ENCODE data around the gene HACD4.

Gene HACD4

GRCh38 chr9:21031091-21031807 lies at the start of gene HACD4:
HACD4 (minus strand) TSS chr9:21031640; CDS start chr9:21031590, 50 bp downstream.
- Mint-ChIP-seq H3K36me3 (no peaks in the 10 kb centered on the region), H3K4me3 (peak within 1 kb of the TSS; percentile 51), H3K4me1 (peaks cover 7% of the 10 kb centered on the region), H3K27ac (no peak within 1 kb of the TSS), H3K9me3 (no peaks in the 10 kb centered on the region), H3K27me3 (no peaks in the 10 kb centered on the region)
- peak; percentile 86 for ATAC-seq

- Mint-ChIP-seq H3K27ac (no peak overlapping the region), H3K4me1 (no peaks in the 10 kb centered on the region), H3K36me3 (peaks cover 5% of the 10 kb centered on the region), H3K4me3 (no peak overlapping the region), H3K27me3 (peaks cover 24% of the 10 kb centered on the region), H3K9me3 (no peaks in the 10 kb centered on the region)
- ATAC-seq: no peak
These were observed 49.4 kb upstream of the HACD4 start for GRCh38 chr9:21080793-21081192.

- no peak overlapping the region for H3K4me3 Mint-ChIP-seq
- no peaks in the 10 kb centered on the region for H3K9me3 Mint-ChIP-seq
- peaks cover 24% of the 10 kb centered on the region for H3K27me3 Mint-ChIP-seq
- no peak for ATAC-seq
- no peaks in the 10 kb centered on the region for H3K4me1 Mint-ChIP-seq
- H3K36me3 Mint-ChIP-seq: peaks cover 5% of the 10 kb centered on the region
- no peak overlapping the region for H3K27ac Mint-ChIP-seq
These were observed 47.3 kb upstream of the HACD4 start for GRCh38 chr9:21078702-21079101.

- Mint-ChIP-seq H3K27ac (no peak within 1 kb of the TSS), H3K36me3 (peaks cover 5% of the 10 kb centered on the region), H3K4me3 (no peak within 1 kb of the TSS), H3K4me1 (no peaks in the 10 kb centered on the region), H3K27me3 (peaks cover 17% of the 10 kb centered on the region), H3K9me3 (no peaks in the 10 kb centered on the region)
- no peak for ATAC-seq
These were observed 46.3 kb upstream of the HACD4 start, which contains the start of gene IFNB1 for GRCh38 chr9:21077781-21078180. IFNB1 (minus strand) TSS chr9:21077942; CDS start chr9:21077869, 73 bp downstream.

- no peak for ATAC-seq
- H3K4me3 Mint-ChIP-seq: no peak overlapping the region
These were observed 44.0 kb upstream of the HACD4 start for GRCh38 chr9:21075484-21075883.

GRCh38 chr9:21070906-21071305 lies 39.5 kb upstream of the HACD4 start:
- no peak for ATAC-seq
- H3K4me1 Mint-ChIP-seq: no peaks in the 10 kb centered on the region
- no peak overlapping the region for H3K27ac Mint-ChIP-seq
- no peaks in the 10 kb centered on the region for H3K27me3 Mint-ChIP-seq
- H3K4me3 Mint-ChIP-seq: no peak overlapping the region
- no peaks in the 10 kb centered on the region for H3K9me3 Mint-ChIP-seq
- H3K36me3 Mint-ChIP-seq: no peaks in the 10 kb centered on the region

More at GRCh38 chr9:21075484-21075883, 44.0 kb upstream of the HACD4 start:
- H3K4me1 Mint-ChIP-seq: no peaks in the 10 kb centered on the region
- peaks cover 5% of the 10 kb centered on the region for H3K36me3 Mint-ChIP-seq
- no peak overlapping the region for H3K27ac Mint-ChIP-seq
- peaks cover 15% of the 10 kb centered on the region for H3K27me3 Mint-ChIP-seq
- no peaks in the 10 kb centered on the region for H3K9me3 Mint-ChIP-seq

GRCh38 chr9:21070171-21070571 lies 38.7 kb upstream of the HACD4 start:
- no peak overlapping the region for H3K27ac Mint-ChIP-seq
- no peaks in the 10 kb centered on the region for H3K9me3 Mint-ChIP-seq
- no peak for ATAC-seq
- no peak overlapping the region for H3K4me3 Mint-ChIP-seq
- H3K36me3 Mint-ChIP-seq: no peaks in the 10 kb centered on the region
- no peaks in the 10 kb centered on the region for H3K4me1 Mint-ChIP-seq
- H3K27me3 Mint-ChIP-seq: no peaks in the 10 kb centered on the region

- Mint-ChIP-seq H3K27ac (no peak overlapping the region), H3K9me3 (peaks cover 3% of the 10 kb centered on the region), H3K4me3 (no peak overlapping the region), H3K27me3 (no peaks in the 10 kb centered on the region), H3K36me3 (no peaks in the 10 kb centered on the region), H3K4me1 (no peaks in the 10 kb centered on the region)
- ATAC-seq: no peak
These were observed 29.6 kb upstream of the HACD4 start for GRCh38 chr9:21060919-21061561.

GRCh38 chr9:21056931-21057330 lies 25.5 kb upstream of the HACD4 start:
- Mint-ChIP-seq H3K4me3 (no peak overlapping the region), H3K27me3 (no peaks in the 10 kb centered on the region), H3K36me3 (no peaks in the 10 kb centered on the region), H3K27ac (no peak overlapping the region), H3K9me3 (peaks cover 3% of the 10 kb centered on the region), H3K4me1 (no peaks in the 10 kb centered on the region)
- ATAC-seq: no peak

GRCh38 chr9:21053851-21054250 lies 22.4 kb upstream of the HACD4 start:
- H3K4me1 Mint-ChIP-seq: no peaks in the 10 kb centered on the region
- ATAC-seq: no peak

GRCh38 chr9:21047281-21047691 lies 15.8 kb upstream of the HACD4 start:
- Mint-ChIP-seq H3K9me3 (no peaks in the 10 kb centered on the region), H3K27me3 (no peaks in the 10 kb centered on the region), H3K36me3 (no peaks in the 10 kb centered on the region), H3K27ac (no peak overlapping the region), H3K4me1 (no peaks in the 10 kb centered on the region), H3K4me3 (no peak overlapping the region)
- no peak for ATAC-seq

More at GRCh38 chr9:21053851-21054250, 22.4 kb upstream of the HACD4 start:
- no peak overlapping the region for H3K27ac Mint-ChIP-seq
- H3K9me3 Mint-ChIP-seq: peaks cover 3% of the 10 kb centered on the region
- no peak overlapping the region for H3K4me3 Mint-ChIP-seq
- no peaks in the 10 kb centered on the region for H3K27me3 Mint-ChIP-seq
- H3K36me3 Mint-ChIP-seq: no peaks in the 10 kb centered on the region

GRCh38 chr9:21043841-21044240 lies 12.4 kb upstream of the HACD4 start:
- H3K27me3 Mint-ChIP-seq: no peaks in the 10 kb centered on the region
- no peaks in the 10 kb centered on the region for H3K36me3 Mint-ChIP-seq
- H3K4me3 Mint-ChIP-seq: no peak overlapping the region
- no peaks in the 10 kb centered on the region for H3K9me3 Mint-ChIP-seq
- no peak for ATAC-seq
- no peaks in the 10 kb centered on the region for H3K4me1 Mint-ChIP-seq
- no peak overlapping the region for H3K27ac Mint-ChIP-seq

- no peaks in the 10 kb centered on the region for H3K9me3 Mint-ChIP-seq
These were observed 11.0 kb upstream of the HACD4 start for GRCh38 chr9:21042466-21042865.

GRCh38 chr9:21039302-21039701 lies 7.9 kb upstream of the HACD4 start:
- no peaks in the 10 kb centered on the region for H3K4me1 Mint-ChIP-seq
- no peak overlapping the region for H3K4me3 Mint-ChIP-seq
- H3K36me3 Mint-ChIP-seq: no peaks in the 10 kb centered on the region
- no peak overlapping the region for H3K27ac Mint-ChIP-seq
- H3K27me3 Mint-ChIP-seq: no peaks in the 10 kb centered on the region
- ATAC-seq: no peak
- no peaks in the 10 kb centered on the region for H3K9me3 Mint-ChIP-seq

More at GRCh38 chr9:21042466-21042865, 11.0 kb upstream of the HACD4 start:
- Mint-ChIP-seq H3K36me3 (no peaks in the 10 kb centered on the region), H3K4me1 (no peaks in the 10 kb centered on the region), H3K27ac (no peak overlapping the region), H3K4me3 (no peak overlapping the region), H3K27me3 (no peaks in the 10 kb centered on the region)
- ATAC-seq: no peak

- H3K36me3 Mint-ChIP-seq: no peaks in the 10 kb centered on the region
These were observed 5.8 kb upstream of the HACD4 start for GRCh38 chr9:21037278-21037677.

GRCh38 chr9:21031808-21032183 lies 356 bp upstream of the HACD4 start:
- ATAC-seq: no peak
- Mint-ChIP-seq H3K9me3 (no peaks in the 10 kb centered on the region), H3K4me1 (peaks cover 7% of the 10 kb centered on the region), H3K36me3 (no peaks in the 10 kb centered on the region), H3K27ac (no peak overlapping the region), H3K4me3 (no peak overlapping the region), H3K27me3 (no peaks in the 10 kb centered on the region)

More at GRCh38 chr9:21037278-21037677, 5.8 kb upstream of the HACD4 start:
- no peaks in the 10 kb centered on the region for H3K9me3 Mint-ChIP-seq
- no peak for ATAC-seq
- H3K4me1 Mint-ChIP-seq: peaks cover 6% of the 10 kb centered on the region
- no peaks in the 10 kb centered on the region for H3K27me3 Mint-ChIP-seq
- no peak overlapping the region for H3K27ac Mint-ChIP-seq
- H3K4me3 Mint-ChIP-seq: no peak overlapping the region
